H1 (cell line): ENCODE measurements around the gene BTG2. TPM values are rescaled to one million over a fixed set of nuclear protein-coding genes. Genes with fewer than 3 reads are reported as not detected.
A peak's percentile ranks its signal among the peaks of the same experiment; 100 is the strongest.

Experiments
- CTCF ChIA-PET: fragments of 300-600 bp; sonication (Branson Sonifier 250); formaldehyde crosslinking; loops from one replicate; lab custom pipeline; 2021; ENCODE audit not compliant: partially characterized antibody; lab: Charles Lee
- POLR2A ChIA-PET: fragments of 300-600 bp; sonication (Branson Sonifier 250); formaldehyde crosslinking; loops from one replicate; lab custom pipeline; 2021; ENCODE audit warnings: inconsistent platforms; ENCODE audit not compliant: partially characterized antibody; lab: Charles Lee
- DNase-seq, 2 experiments: peaks; one replicate each; pipeline versions ENCODE4 v3.0.0 to v3.0.0-alpha.2; 2010 to 2022; ENCODE audit warnings: low spot score in 2 of 2, low read depth in 1 of 2, mixed read lengths in 1 of 2
- FAIRE-seq: peaks from 2 replicates; lab custom pipeline; 2011; peaks lifted over from hg19 to GRCh38; lab: Jason Lieb, UNC
- H2AFZ ChIP-seq: 2 replicates; pipeline ENCODE4 v1.8.1; 2012; ENCODE audit warnings: low read length, inconsistent platforms
- H2AK5ac ChIP-seq: 2 replicates; pipeline ENCODE4 v1.6.1; 2013; ENCODE audit warnings: low read depth, low read length
- H2BK120ac ChIP-seq: replicated peaks from 2 replicates; pipeline ENCODE3; 2013; ENCODE audit warnings: low read depth, low read length, inconsistent platforms
- H2BK12ac ChIP-seq: 2 replicates; pipeline ENCODE4 v1.6.1; 2013; ENCODE audit warnings: low read depth, low read length
- H2BK15ac ChIP-seq: 2 replicates; pipeline ENCODE4 v1.6.1; 2013; ENCODE audit warnings: low read length
- H2BK20ac ChIP-seq: 2 replicates; pipeline ENCODE4 v1.6.1; 2013; ENCODE audit warnings: low read length
- H2BK5ac ChIP-seq: 2 replicates; pipeline ENCODE4 v1.6.1; 2013; ENCODE audit warnings: low read depth, low read length
- H3K14ac ChIP-seq: 2 replicates; pipeline ENCODE4 v1.6.1; 2013; ENCODE audit warnings: inconsistent platforms; ENCODE audit not compliant: insufficient read length
- H3K18ac ChIP-seq: 2 replicates; pipeline ENCODE4 v1.6.1; 2013; ENCODE audit warnings: low read length; ENCODE audit errors: extremely low read depth
- H3K23ac ChIP-seq: 2 replicates; pipeline ENCODE4 v1.6.1; 2013; ENCODE audit warnings: inconsistent platforms; ENCODE audit not compliant: insufficient read length
- H3K23me2 ChIP-seq: 2 replicates; pipeline ENCODE4 v1.6.1; 2013; ENCODE audit warnings: low read depth, low read length
- H3K27ac ChIP-seq: 2 replicates; pipeline ENCODE4 v1.6.1; 2011; ENCODE audit warnings: low read depth, low read length, inconsistent platforms
- H3K27me3 ChIP-seq, 4 experiments: replicated peaks in 1 of 4; 1 replicate in 1 of 4; 2 replicates in 3 of 4; pipeline versions ENCODE4 v1.6.1 to v1.8.1; 2011 to 2013; ENCODE audit warnings: low read length in 3 of 4, mild to moderate bottlenecking in 3 of 4, inconsistent platforms in 2 of 4, mixed read lengths in 2 of 4, moderate library complexity in 1 of 4; ENCODE audit not compliant: control insufficient read depth in 3 of 4, insufficient read depth in 3 of 4; ENCODE audit errors: extremely low read depth in 1 of 4
- H3K36me3 ChIP-seq, 4 experiments: 2 replicates each; pipeline versions ENCODE4 v1.6.1 to v1.8.1; 2011 to 2013; ENCODE audit warnings: mild to moderate bottlenecking in 4 of 4, low read length in 3 of 4, moderate library complexity in 2 of 4, control low read depth in 1 of 4, inconsistent platforms in 1 of 4; ENCODE audit not compliant: insufficient read depth in 4 of 4, control insufficient read depth in 2 of 4
- H3K4ac ChIP-seq: replicated peaks from 2 replicates; pipeline ENCODE3; 2013; ENCODE audit warnings: low read length, low read depth, mixed read lengths, inconsistent platforms; ENCODE audit not compliant: insufficient read length
- H3K4me1 ChIP-seq, 4 experiments: replicated peaks in 1 of 4; 1 replicate in 1 of 4; 2 replicates in 3 of 4; pipeline versions ENCODE4 v1.6.1 to v1.8.1; 2011 to 2013; ENCODE audit warnings: low read length in 3 of 4, inconsistent platforms in 2 of 4, mixed read lengths in 1 of 4; ENCODE audit not compliant: insufficient read depth in 4 of 4, control insufficient read depth in 3 of 4
- H3K4me2 ChIP-seq, 2 experiments: 2 replicates each; pipeline versions ENCODE4 v1.6.1 to v1.8.1; 2011 to 2013; ENCODE audit warnings: low read depth in 2 of 2, low read length in 2 of 2, control low read depth in 1 of 2, inconsistent platforms in 1 of 2, mild to moderate bottlenecking in 1 of 2; ENCODE audit not compliant: insufficient read depth in 1 of 2
- H3K4me3 ChIP-seq, 4 experiments: fragments of 200-600, 300-600 bp in 1 of 4; sonication (generic), shearing (Covaris generic), sonication (Bioruptor Twin) in 1 of 4; 2 replicates each; pipeline versions ENCODE4 v1.5.1 to v1.8.1; 2011 to 2016; ENCODE audit warnings: low read length in 4 of 4, low read depth in 3 of 4, control low read depth in 2 of 4, inconsistent platforms in 2 of 4, mild to moderate bottlenecking in 2 of 4, mixed read lengths in 1 of 4, moderate library complexity in 1 of 4; ENCODE audit not compliant: insufficient read depth in 2 of 4; ENCODE audit errors: extremely low read depth in 1 of 4
- H3K56ac ChIP-seq: replicated peaks from 2 replicates; pipeline ENCODE3; 2013; ENCODE audit warnings: low read depth, mild to moderate bottlenecking, mixed read lengths, low read length, inconsistent platforms; ENCODE audit not compliant: insufficient read length
- H3K79me1 ChIP-seq: 2 replicates; pipeline ENCODE4 v1.6.1; 2013; ENCODE audit warnings: low read depth, low read length, control low read depth
- H3K79me2 ChIP-seq, 2 experiments: 2 replicates each; pipeline versions ENCODE4 v1.6.1 to v1.8.1; 2012 to 2013; ENCODE audit warnings: low read length in 2 of 2, mild to moderate bottlenecking in 2 of 2, inconsistent platforms in 1 of 2; ENCODE audit not compliant: insufficient read depth in 2 of 2, control insufficient read depth in 1 of 2
- H3K9ac ChIP-seq, 4 experiments: replicated peaks in 1 of 4; 1 replicate in 1 of 4; 2 replicates in 3 of 4; pipeline versions ENCODE4 v1.6.1 to v1.8.1; 2011 to 2013; ENCODE audit warnings: low read depth in 3 of 4, low read length in 3 of 4, control low read depth in 2 of 4, mild to moderate bottlenecking in 2 of 4, moderate library complexity in 2 of 4, inconsistent platforms in 1 of 4; ENCODE audit errors: extremely low read depth in 1 of 4
- H3K9me3 ChIP-seq, 2 experiments: 2 replicates each; pipeline versions ENCODE4 v1.6.1 to v1.8.1; 2012 to 2013; ENCODE audit warnings: mild to moderate bottlenecking in 2 of 2, moderate library complexity in 2 of 2, control low read depth in 1 of 2, inconsistent platforms in 1 of 2, low read depth in 1 of 2, low read length in 1 of 2, mixed read lengths in 1 of 2; ENCODE audit not compliant: insufficient read depth in 2 of 2
- H4K20me1 ChIP-seq, 2 experiments: replicated peaks in 1 of 2; 2 replicates each; pipeline versions ENCODE3 to v1.8.1; 2011 to 2013; ENCODE audit warnings: inconsistent platforms in 2 of 2, low read length in 2 of 2, mild to moderate bottlenecking in 1 of 2; ENCODE audit not compliant: insufficient read depth in 2 of 2, control insufficient read depth in 1 of 2
- H4K5ac ChIP-seq: 2 replicates; pipeline ENCODE4 v1.6.1; 2013; ENCODE audit warnings: low read length, low read depth, mixed read lengths, inconsistent platforms; ENCODE audit not compliant: insufficient read length
- H4K8ac ChIP-seq: 2 replicates; pipeline ENCODE4 v1.8.0; 2013; ENCODE audit warnings: mild to moderate bottlenecking, moderate library complexity, low read length, inconsistent platforms; ENCODE audit not compliant: insufficient read depth; ENCODE audit errors: extremely low read depth
- H4K91ac ChIP-seq: replicated peaks from 2 replicates; pipeline ENCODE3; 2013; ENCODE audit warnings: low read length, mixed read lengths, inconsistent platforms; ENCODE audit not compliant: insufficient read length
- CTCF ChIP-seq, 3 experiments: IDR thresholded peaks; 1 replicate in 2 of 3; 2 replicates in 1 of 3; pipeline versions ENCODE4 v1.5.1 to v1.6.1; 2011; ENCODE audit warnings: low read length in 3 of 3, mild to moderate bottlenecking in 3 of 3, inconsistent platforms in 2 of 3, low read depth in 1 of 3, moderate library complexity in 1 of 3; ENCODE audit not compliant: insufficient read depth in 1 of 3; ENCODE audit errors: control extremely low read depth in 1 of 3
- NANOG ChIP-seq: IDR thresholded peaks from 2 replicates; pipeline ENCODE4 v1.6.1; 2011; ENCODE audit warnings: low read length, low read depth, mild to moderate bottlenecking, inconsistent platforms; ENCODE audit not compliant: insufficient read depth, poor library complexity, severe bottlenecking
- WGBS, 2 experiments: shearing (Covaris generic) in 1 of 2; methylation state at CpG; one replicate each; pipeline versions ENCODE4 v1.1.6 to v1.1.7; 2013 to 2015; ENCODE audit warnings: low lambda C conversion rate in 2 of 2, mixed read lengths in 2 of 2, inconsistent platforms in 1 of 2, low coverage in 1 of 2, missing lambda C conversion rate in 1 of 2; ENCODE audit not compliant: insufficient replicate concordance in 2 of 2, insufficient coverage in 1 of 2, insufficient read length in 1 of 2; ENCODE audit errors: extremely low coverage in 1 of 2, missing lambda C conversion rate in 1 of 2; 5-methylcytosine and 5-hydroxymethylcytosine counted together
- polyA plus RNA-seq, 7 experiments: library from polyadenylated mRNA; depleted of rRNA in 3 of 7; stranded (reverse) in 5 of 7; unstranded in 2 of 7; fragments of >200 nt in 5 of 7; fragments of 200-250 nt in 2 of 7; gene quantifications; 1 replicate in 5 of 7; 2 replicates in 1 of 7; 4 replicates in 1 of 7; pipeline versions ENCODE4 v1.2.1 to v1.2.3, GENCODE V29; 2011 to 2013; ENCODE audit warnings: missing spikeins in 2 of 7, mixed read lengths in 2 of 7
- total RNA-seq: library from RNA; stranded (reverse); fragmentation: NEBNext Ultra II Directional; extraction: Animal tissue kit (Norgen Biotek cat#: 25700); gene quantifications from 2 replicates; pipeline ENCODE4 v1.2.1, GENCODE V29; 2021

The BTG2 gene
- total and polyA plus RNA-seq, 2 of the 8 experiments (the other 6 are each of a cell fraction or from before 2014, with no cell fraction given), result 4.8 to 11.0 TPM

- Histone ChIP-seq H3K23ac (no peak overlapping the region), H2BK15ac (no peak overlapping the region), H2BK5ac (no peak overlapping the region), H3K27ac (no peak overlapping the region), H3K36me3 (no peaks in the 10 kb centered on the region), H2AFZ (no peak overlapping the region), H4K8ac (no peak overlapping the region), H3K4ac (no peak overlapping the region), H2BK120ac (no peak overlapping the region), H3K79me2 (no peaks in the 10 kb centered on the region), H3K9ac (0 out of 7 replicates have a peak overlapping the region, but pooled peaks of 1 of the 4 experiments have one; percentile 20), H3K27me3 (peaks cover 0 to 24% (median 14%) of the 10 kb centered on the region in 4 experiments; a peak in 4 of 7 replicates), H2AK5ac (no peak overlapping the region), H4K20me1 (no peaks in the 10 kb centered on the region), H2BK20ac (no peak overlapping the region), H3K4me3 (peak overlapping the region in 1 of 4 experiments; percentile 64; a peak in 1 of 8 replicates), H3K18ac (no peak overlapping the region), H3K56ac (no peak overlapping the region), H3K14ac (no peak overlapping the region), H3K9me3 (no peaks in the 10 kb centered on the region), H3K4me1 (peaks cover 8 to 30% (median 21%) of the 10 kb centered on the region in 4 experiments), H4K91ac (no peak overlapping the region), H2BK12ac (no peak overlapping the region), H4K5ac (no peak overlapping the region), H3K79me1 (no peaks in the 10 kb centered on the region), H3K23me2 (peaks cover 4% of the 10 kb centered on the region; the same call in 1 of the 2 replicates), H3K4me2 (peak overlapping the region in 1 of 2 experiments; percentile 21; a peak in 2 of 4 replicates)
- POLR2A ChIA-PET, result no interaction called here
- CTCF ChIA-PET, result interaction anchor here (0.6 to 20.7 kb wide), 3 partner anchors 19 to 111 kb away, joined by 3 to 785 read pairs (median 101); no protein-coding TSS in a partner anchor
- WGBS, 2 experiments, result 37% methylated on average over 7 of the region's 7 CpGs; no CpG with 5 or more reads in 1 of the 2 experiments
- no peak for DNase-seq
- no peak for FAIRE-seq
- TF ChIP-seq NANOG (peak; percentile 58), CTCF (IDR thresholded peaks at IDR 0.05; ENCODE audit: control extremely low read depth in 1 of 3, insufficient read depth in 1 of 3, low read depth in 1 of 3, low read length in 3 of 3) (peak in 1 of 3 experiments; percentile 3; a peak in 1 of 4 replicates)
Observed at GRCh38 chr1:203328714-203329122, 23.4 kb downstream of the BTG2 start.
